GM18861 (cell line): ENCODE results near the gene MYNN.
A peak's percentile ranks its signal among the peaks of the same experiment; 100 is the strongest.

Source experiments
- ATAC-seq: cut with Tn5 transposase; IDR thresholded peaks from one replicate; pipeline ENCODE4 v1.9.1; 2021; ENCODE audit not compliant: unreplicated experiment

The MYNN gene

GRCh38 chr3:169822983-169823382, 49.8 kb downstream of the MYNN start:
- no peak for ATAC-seq

GRCh38 chr3:169825316-169825715, 52.1 kb downstream of the MYNN start:
- no peak for ATAC-seq

- ATAC-seq, result no peak
Measured at GRCh38 chr3:169827712-169828111, 54.5 kb downstream of the MYNN start.

GRCh38 chr3:169835533-169835932, 62.3 kb downstream of the MYNN start:
- ATAC-seq, result no peak

GRCh38 chr3:169836078-169836941, 63.1 kb downstream of the MYNN start:
- peak; percentile 72 for ATAC-seq

- no peak for ATAC-seq
Measured at GRCh38 chr3:169836942-169837275, 63.7 kb downstream of the MYNN start.

- ATAC-seq, result no peak
Measured at GRCh38 chr3:169838511-169839030, 65.4 kb downstream of the MYNN start.
